ENCODE data around the gene B4GALT2. TPM values are rescaled to one million over a fixed set of nuclear protein-coding genes. Genes with fewer than 3 reads are reported as not detected.
A peak's percentile ranks its signal among the peaks of the same experiment; 100 is the strongest.

Gene B4GALT2
- total and polyA plus RNA-seq, 10 of the 15 experiments (the other 5 are each of a cell fraction or from before 2014, with no cell fraction given), result 0.98 to 61.0 (median 23.4) TPM

DNA sequence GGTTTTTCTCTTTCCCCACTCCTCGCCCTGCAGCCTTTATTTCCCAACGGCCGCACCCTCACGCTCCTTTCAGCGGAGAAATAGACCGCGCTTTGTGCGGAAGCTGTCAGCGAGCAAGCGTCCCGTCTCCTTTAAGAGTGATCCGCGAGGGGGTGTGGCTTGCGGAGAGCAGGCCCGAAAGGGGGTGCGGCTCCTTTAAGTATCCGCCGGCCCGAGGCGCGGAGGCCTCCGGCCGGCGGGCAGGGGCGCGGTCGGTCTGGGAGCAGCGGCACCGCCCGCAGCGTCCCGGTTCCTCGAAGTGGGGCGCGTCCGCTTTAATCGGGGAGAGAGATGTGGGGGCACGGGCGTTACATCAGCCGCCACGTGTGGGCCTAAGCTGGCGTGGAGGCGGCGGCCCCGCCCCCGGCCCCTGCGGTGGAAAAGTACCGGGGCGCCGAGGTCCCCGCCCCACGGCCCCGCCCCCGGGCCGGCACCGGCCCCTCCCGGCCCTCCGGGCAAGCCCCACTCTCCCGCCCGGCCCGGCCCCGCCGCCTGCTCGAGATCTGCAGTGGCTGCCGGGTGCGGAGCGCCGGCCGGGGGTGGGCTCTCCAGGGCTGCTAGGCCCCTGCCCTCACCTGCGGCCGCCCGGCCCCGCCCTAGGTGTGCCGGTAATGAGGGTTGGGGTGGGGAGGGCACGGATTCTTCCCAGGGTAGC lies 51.0 kb downstream of the B4GALT2 start (continued):
- TF ChIP-seq JUND (IDR thresholded peaks at IDR 0.05; ENCODE audit: low read depth, low read length) (no peak), TCF12 (IDR thresholded peaks at IDR 0.05; ENCODE audit: low read depth, low read length) (no peak; the same call in 1 of the 2 replicates), ZNF274 (IDR thresholded peaks at IDR 0.05; ENCODE audit: insufficient read depth, insufficient read length) (no peak), ZNF207 (IDR thresholded peaks at IDR 0.05; ENCODE audit: borderline replicate concordance) (no peak), RAD51 (IDR thresholded peaks at IDR 0.05) (no peak), NBN (IDR thresholded peaks at IDR 0.05) (0 out of 2 replicates have a peak, but pooled peaks have one; percentile 62), FOXK2 (IDR thresholded peaks at IDR 0.05) (no peak), SPI1 (IDR thresholded peaks at IDR 0.05; ENCODE audit: borderline replicate concordance, insufficient read depth, low read depth, low read length) (no peak), ZNF217 (IDR thresholded peaks at IDR 0.05) (no peak), POLR2AphosphoS2 (IDR thresholded peaks at IDR 0.05; ENCODE audit: low read depth, low read length) (no peak), HDGF (IDR thresholded peaks at IDR 0.05) (no peak), JUNB (IDR thresholded peaks at IDR 0.05) (no peak)
- TF ChIP-seq, protein P1, sequence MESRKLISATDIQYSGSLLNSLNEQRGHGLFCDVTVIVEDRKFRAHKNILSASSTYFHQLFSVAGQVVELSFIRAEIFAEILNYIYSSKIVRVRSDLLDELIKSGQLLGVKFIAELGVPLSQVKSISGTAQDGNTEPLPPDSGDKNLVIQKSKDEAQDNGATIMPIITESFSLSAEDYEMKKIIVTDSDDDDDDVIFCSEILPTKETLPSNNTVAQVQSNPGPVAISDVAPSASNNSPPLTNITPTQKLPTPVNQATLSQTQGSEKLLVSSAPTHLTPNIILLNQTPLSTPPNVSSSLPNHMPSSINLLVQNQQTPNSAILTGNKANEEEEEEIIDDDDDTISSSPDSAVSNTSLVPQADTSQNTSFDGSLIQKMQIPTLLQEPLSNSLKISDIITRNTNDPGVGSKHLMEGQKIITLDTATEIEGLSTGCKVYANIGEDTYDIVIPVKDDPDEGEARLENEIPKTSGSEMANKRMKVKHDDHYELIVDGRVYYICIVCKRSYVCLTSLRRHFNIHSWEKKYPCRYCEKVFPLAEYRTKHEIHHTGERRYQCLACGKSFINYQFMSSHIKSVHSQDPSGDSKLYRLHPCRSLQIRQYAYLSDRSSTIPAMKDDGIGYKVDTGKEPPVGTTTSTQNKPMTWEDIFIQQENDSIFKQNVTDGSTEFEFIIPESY (IDR thresholded peaks at IDR 0.05), result no peak
- TF ChIP-seq, protein P2, sequence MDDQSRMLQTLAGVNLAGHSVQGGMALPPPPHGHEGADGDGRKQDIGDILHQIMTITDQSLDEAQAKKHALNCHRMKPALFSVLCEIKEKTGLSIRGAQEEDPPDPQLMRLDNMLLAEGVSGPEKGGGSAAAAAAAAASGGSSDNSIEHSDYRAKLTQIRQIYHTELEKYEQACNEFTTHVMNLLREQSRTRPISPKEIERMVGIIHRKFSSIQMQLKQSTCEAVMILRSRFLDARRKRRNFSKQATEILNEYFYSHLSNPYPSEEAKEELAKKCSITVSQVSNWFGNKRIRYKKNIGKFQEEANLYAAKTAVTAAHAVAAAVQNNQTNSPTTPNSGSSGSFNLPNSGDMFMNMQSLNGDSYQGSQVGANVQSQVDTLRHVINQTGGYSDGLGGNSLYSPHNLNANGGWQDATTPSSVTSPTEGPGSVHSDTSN (IDR thresholded peaks at IDR 0.05; ENCODE audit: insufficient replicate concordance, low read depth, low read length), result peak; percentile 73
- TF ChIP-seq, protein P3, sequence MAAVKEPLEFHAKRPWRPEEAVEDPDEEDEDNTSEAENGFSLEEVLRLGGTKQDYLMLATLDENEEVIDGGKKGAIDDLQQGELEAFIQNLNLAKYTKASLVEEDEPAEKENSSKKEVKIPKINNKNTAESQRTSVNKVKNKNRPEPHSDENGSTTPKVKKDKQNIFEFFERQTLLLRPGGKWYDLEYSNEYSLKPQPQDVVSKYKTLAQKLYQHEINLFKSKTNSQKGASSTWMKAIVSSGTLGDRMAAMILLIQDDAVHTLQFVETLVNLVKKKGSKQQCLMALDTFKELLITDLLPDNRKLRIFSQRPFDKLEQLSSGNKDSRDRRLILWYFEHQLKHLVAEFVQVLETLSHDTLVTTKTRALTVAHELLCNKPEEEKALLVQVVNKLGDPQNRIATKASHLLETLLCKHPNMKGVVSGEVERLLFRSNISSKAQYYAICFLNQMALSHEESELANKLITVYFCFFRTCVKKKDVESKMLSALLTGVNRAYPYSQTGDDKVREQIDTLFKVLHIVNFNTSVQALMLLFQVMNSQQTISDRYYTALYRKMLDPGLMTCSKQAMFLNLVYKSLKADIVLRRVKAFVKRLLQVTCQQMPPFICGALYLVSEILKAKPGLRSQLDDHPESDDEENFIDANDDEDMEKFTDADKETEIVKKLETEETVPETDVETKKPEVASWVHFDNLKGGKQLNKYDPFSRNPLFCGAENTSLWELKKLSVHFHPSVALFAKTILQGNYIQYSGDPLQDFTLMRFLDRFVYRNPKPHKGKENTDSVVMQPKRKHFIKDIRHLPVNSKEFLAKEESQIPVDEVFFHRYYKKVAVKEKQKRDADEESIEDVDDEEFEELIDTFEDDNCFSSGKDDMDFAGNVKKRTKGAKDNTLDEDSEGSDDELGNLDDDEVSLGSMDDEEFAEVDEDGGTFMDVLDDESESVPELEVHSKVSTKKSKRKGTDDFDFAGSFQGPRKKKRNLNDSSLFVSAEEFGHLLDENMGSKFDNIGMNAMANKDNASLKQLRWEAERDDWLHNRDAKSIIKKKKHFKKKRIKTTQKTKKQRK (IDR thresholded peaks at IDR 0.05; ENCODE audit: low read depth, low read length), result no peak
- TF ChIP-seq, protein P4, sequence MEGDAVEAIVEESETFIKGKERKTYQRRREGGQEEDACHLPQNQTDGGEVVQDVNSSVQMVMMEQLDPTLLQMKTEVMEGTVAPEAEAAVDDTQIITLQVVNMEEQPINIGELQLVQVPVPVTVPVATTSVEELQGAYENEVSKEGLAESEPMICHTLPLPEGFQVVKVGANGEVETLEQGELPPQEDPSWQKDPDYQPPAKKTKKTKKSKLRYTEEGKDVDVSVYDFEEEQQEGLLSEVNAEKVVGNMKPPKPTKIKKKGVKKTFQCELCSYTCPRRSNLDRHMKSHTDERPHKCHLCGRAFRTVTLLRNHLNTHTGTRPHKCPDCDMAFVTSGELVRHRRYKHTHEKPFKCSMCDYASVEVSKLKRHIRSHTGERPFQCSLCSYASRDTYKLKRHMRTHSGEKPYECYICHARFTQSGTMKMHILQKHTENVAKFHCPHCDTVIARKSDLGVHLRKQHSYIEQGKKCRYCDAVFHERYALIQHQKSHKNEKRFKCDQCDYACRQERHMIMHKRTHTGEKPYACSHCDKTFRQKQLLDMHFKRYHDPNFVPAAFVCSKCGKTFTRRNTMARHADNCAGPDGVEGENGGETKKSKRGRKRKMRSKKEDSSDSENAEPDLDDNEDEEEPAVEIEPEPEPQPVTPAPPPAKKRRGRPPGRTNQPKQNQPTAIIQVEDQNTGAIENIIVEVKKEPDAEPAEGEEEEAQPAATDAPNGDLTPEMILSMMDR (IDR thresholded peaks at IDR 0.05 in 2 of 3, conservative IDR thresholded peaks at IDR 0.05 in 1 of 3; ENCODE audit: control insufficient read depth in 2 of 3, extremely low read depth in 1 of 3, insufficient read depth in 1 of 3, low read depth in 3 of 3, low read length in 3 of 3), result no peak

All from GM12878 (cell line).